H54 (cell line): ENCODE measurements around the gene KIAA1328.

Experiments used
- DNase-seq: peaks from one replicate; pipeline ENCODE4 v3.0.0; 2011; ENCODE audit warnings: low spot score, mixed read lengths; ENCODE audit not compliant: insufficient read length
- FAIRE-seq: peaks from 3 replicates; lab custom pipeline; 2011; peaks lifted over from hg19 to GRCh38; lab: Jason Lieb, UNC
- POLR2A ChIP-seq: IDR thresholded peaks from 2 replicates; pipeline ENCODE4 v1.6.1; 2011; ENCODE audit warnings: low read depth, mild to moderate bottlenecking, low read length

KIAA1328 gene

DNA sequence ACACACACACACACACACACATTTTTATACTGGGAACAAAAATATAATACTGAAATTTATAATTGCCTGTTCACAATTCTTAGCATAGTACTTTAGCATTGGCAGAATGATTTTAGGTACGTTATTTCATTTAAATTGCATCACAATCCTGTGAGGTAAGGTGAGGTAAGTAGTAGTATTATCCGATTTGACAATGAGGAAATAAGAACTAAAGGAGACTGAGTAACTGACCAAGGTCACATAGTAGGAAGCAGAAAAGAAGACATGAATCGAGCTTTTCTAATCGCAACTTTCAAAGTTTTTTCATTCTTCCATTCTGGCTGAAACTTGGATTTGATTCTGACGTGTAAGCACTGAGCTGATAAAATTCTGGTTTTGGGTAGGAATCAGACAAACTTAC, 351.2 kb downstream of the KIAA1328 start:
- no peak for DNase-seq
- FAIRE-seq, result no peak
- TF ChIP-seq POLR2A, result no peak

DNA sequence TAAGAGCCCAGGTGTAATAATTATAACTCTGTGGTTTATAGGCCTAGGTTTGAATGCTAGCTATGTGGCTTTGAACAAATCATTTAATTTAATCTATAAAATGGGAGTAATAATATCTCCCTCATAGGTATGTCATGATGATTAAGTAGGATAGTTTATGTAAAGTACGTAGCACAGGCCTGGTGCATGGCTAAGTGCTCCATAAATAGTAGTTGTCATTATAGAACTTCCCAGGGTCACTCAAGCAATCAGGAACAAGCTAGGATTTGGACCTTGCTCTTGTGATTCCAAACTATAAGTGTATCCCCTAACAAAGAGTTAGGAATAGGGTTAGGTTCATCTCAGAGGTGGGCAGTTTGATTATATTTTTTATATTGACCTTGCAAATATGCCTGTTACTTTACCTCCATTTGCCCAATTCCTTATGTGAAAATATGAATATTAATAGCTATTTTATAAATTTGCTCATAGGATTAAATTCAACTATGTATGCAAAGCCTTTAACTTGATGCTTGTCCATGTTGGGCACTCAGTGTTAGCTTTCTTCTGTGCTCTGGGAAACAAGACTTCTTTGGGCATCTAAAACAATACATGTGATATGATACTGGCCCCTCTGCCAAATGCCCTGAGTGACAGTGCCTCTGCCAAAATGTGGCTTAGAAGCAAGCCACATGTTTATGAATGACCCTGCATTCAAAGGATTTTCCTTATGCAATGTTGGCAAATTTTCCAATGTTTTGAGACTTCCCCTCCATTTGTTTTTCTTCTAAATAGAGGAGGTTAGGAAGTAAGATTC, 353.6 kb downstream of the KIAA1328 start:
- FAIRE-seq, result no peak
- TF ChIP-seq POLR2A, result no peak
- no peak for DNase-seq

GRCh38 chr18:37184209-37184868, 355.4 kb downstream of the KIAA1328 start:
- DNase-seq (no peak), FAIRE-seq (no peak)
- no peak for TF ChIP-seq POLR2A

DNA sequence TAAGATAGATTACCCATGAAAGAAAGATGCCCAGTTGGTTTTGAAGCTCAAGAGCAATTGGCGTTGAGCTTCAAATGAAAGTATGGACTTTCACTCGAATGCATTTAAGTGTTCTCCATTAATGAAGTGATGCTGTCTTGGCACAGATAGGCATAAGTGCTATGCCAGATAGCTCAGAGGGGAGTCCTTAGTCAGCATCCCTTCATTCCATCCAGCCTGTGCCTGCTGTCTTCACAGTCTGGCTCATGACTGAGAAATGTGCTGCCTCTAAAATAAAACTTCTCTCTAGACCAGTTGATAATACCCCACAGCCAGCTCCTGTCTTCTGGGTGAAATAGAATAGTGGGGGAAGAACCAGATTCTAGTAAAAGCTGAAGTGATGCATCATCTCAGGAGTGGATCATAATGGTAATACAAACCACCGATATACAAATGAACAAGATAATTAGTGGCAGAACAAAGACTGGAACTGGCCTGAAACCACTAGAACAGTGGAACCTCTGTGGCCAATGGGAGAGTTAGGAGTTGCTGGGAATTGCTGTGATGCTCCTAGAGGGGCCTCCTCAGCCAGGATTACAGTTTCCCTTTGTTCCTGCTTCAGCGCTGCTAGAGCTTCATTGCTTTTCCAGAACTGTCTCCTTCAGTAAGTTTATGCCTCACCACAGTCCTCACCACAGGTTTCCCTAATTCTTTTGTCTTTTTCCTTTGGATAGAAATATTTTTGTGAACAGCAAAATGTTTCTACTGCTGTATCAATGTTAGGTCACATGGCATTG, 359.3 kb downstream of the KIAA1328 start:
- TF ChIP-seq POLR2A, result no peak
- DNase-seq, result no peak
- FAIRE-seq, result no peak

GRCh38 chr18:37199741-37200140, 370.8 kb downstream of the KIAA1328 start:
- no peak for DNase-seq
- no peak for TF ChIP-seq POLR2A
- no peak for FAIRE-seq

- DNase-seq, result no peak
- TF ChIP-seq POLR2A, result no peak
- no peak for FAIRE-seq
Measured at GRCh38 chr18:37207343-37207742, 378.4 kb downstream of the KIAA1328 start.

DNA sequence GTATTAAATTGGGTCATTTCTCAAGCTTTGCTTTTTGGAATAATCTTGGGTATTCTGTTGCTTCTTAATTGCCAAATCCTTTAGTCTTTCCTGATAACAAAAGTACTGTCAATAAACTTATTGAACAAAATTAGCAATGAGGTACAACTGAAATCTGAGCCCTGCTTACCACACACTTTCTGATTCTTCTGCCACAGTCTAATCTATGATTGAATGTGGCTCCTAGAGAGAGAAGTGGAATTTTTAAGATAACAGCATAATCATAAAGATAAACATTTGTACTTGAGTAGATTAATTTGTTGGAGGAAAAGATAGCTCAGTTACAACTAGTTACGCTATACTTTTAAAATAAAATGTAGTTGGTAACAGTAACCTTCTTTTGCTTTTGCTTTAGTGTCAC, 381.9 kb downstream of the KIAA1328 start:
- DNase-seq (no peak), FAIRE-seq (no peak)
- TF ChIP-seq POLR2A, result no peak

GRCh38 chr18:37218022-37218590, 389.2 kb downstream of the KIAA1328 start:
- DNase-seq (no peak), FAIRE-seq (no peak)
- TF ChIP-seq POLR2A, result no peak

- no peak for FAIRE-seq
- no peak for TF ChIP-seq POLR2A
- no peak for DNase-seq
Measured at GRCh38 chr18:37219257-37219656, 390.3 kb downstream of the KIAA1328 start.

- FAIRE-seq (no peak), DNase-seq (no peak)
- no peak for TF ChIP-seq POLR2A
Measured at GRCh38 chr18:37222354-37222998, 393.5 kb downstream of the KIAA1328 start.

GRCh38 chr18:37222999-37223378, 394.1 kb downstream of the KIAA1328 start:
- FAIRE-seq (no peak), DNase-seq (no peak)
- no peak for TF ChIP-seq POLR2A

GRCh38 chr18:37225279-37225678, 396.4 kb downstream of the KIAA1328 start:
- no peak for TF ChIP-seq POLR2A
- DNase-seq, result no peak
- no peak for FAIRE-seq

- TF ChIP-seq POLR2A, result no peak
- no peak for FAIRE-seq
- no peak for DNase-seq
Measured at GRCh38 chr18:37230768-37231167, 401.8 kb downstream of the KIAA1328 start.
